K562 (cell line): ENCODE measurements around the gene ATP12A. TPM values are rescaled to one million over a fixed set of nuclear protein-coding genes. Genes with fewer than 3 reads are reported as not detected.

ENCODE experiments used
- ATAC-seq: fragments of 200-7000 bp; cut with Tn5 transposase; 3 replicates; pipeline ENCODE4 v1.9.1; 2020; ENCODE audit warnings: moderate library complexity
- BruUV-seq: library from RNA; stranded (reverse); fragments of 400-500 nt; replicated peaks from 2 replicates; lab custom pipeline; 2021; lab: Mats Ljungman, UMichigan
- CTCF ChIA-PET: fragments of 300-600 bp; formaldehyde crosslinking; extraction: SDS; loops from one replicate; lab custom pipeline; 2021; ENCODE audit warnings: low intra/inter-chr PET ratio; lab: Yijun Ruan, JAX
- POLR2A ChIA-PET: fragments of 300-600, 350-650 bp; sonication (Branson Sonifier 250); formaldehyde crosslinking; extraction: SDS; loops from one replicate; lab custom pipeline; 2021; ENCODE audit warnings: antibody characterized with exemption, inconsistent platforms; lab: Yijun Ruan, JAX
- DNase-seq, 4 experiments: peaks; one replicate each; pipeline versions ENCODE4 v3.0.0 to v3.0.0-alpha.2; 2011 to 2018; ENCODE audit warnings: low spot score in 3 of 4, mixed read lengths in 3 of 4; ENCODE audit errors: extremely low read depth in 1 of 4
- FAIRE-seq: peaks from 2 replicates; lab custom pipeline; 2011; peaks lifted over from hg19 to GRCh38; lab: Jason Lieb, UNC
- H2AFZ ChIP-seq: 2 replicates; pipeline ENCODE4 v1.6.0; 2011; ENCODE audit warnings: low read depth, low read length, control low read depth, inconsistent platforms
- H3K27ac ChIP-seq: fragments of 200-600 bp; 3 replicates; pipeline ENCODE4 v1.8.0; 2011; ENCODE audit warnings: low read depth, mild to moderate bottlenecking, control low read depth, inconsistent platforms, low read length, moderate library complexity, mixed read lengths; ENCODE audit errors: extremely low read depth
- H3K27me3 ChIP-seq, 2 experiments: fragments of 300-600 bp in 1 of 2; 2 replicates in 1 of 2; 3 replicates in 1 of 2; pipeline versions ENCODE4 v1.6.0 to v1.8.0; 2011; ENCODE audit warnings: inconsistent platforms in 2 of 2, low read length in 2 of 2, mild to moderate bottlenecking in 1 of 2, mixed read lengths in 1 of 2, moderate library complexity in 1 of 2; ENCODE audit not compliant: control insufficient read depth in 2 of 2, insufficient read depth in 2 of 2
- H3K36me3 ChIP-seq: fragments of 300-600 bp; 3 replicates; pipeline ENCODE4 v1.8.0; 2011; ENCODE audit warnings: mild to moderate bottlenecking, low read length, inconsistent platforms; ENCODE audit not compliant: control insufficient read depth, insufficient read depth
- H3K4me1 ChIP-seq, 2 experiments: fragments of 200-600 bp in 1 of 2; replicated peaks in 1 of 2; 2 replicates in 1 of 2; 3 replicates in 1 of 2; pipeline versions ENCODE4 v1.5.1 to v1.8.0; 2011; ENCODE audit warnings: inconsistent platforms in 2 of 2, low read length in 2 of 2, mild to moderate bottlenecking in 1 of 2, mixed read lengths in 1 of 2, moderate library complexity in 1 of 2; ENCODE audit not compliant: control insufficient read depth in 2 of 2, insufficient read depth in 2 of 2
- H3K4me2 ChIP-seq: 2 replicates; pipeline ENCODE4 v1.6.1; 2011; ENCODE audit warnings: low read length, control low read depth, inconsistent platforms, mixed read lengths; ENCODE audit not compliant: insufficient read depth
- H3K4me3 ChIP-seq: fragments of 200-600 bp; sonication (generic), shearing (Covaris generic); 2 replicates; pipeline ENCODE4 v1.5.1; 2016; ENCODE audit warnings: control low read depth, inconsistent platforms
- H3K79me2 ChIP-seq: fragments of 200-600 bp; 3 replicates; pipeline ENCODE4 v1.8.0; 2011; ENCODE audit warnings: low read length, inconsistent platforms; ENCODE audit not compliant: control insufficient read depth, insufficient read depth
- H3K9ac ChIP-seq, 2 experiments: 2 replicates each; pipeline versions ENCODE4 v1.6.0 to v1.6.1; 2011; ENCODE audit warnings: low read depth in 2 of 2, low read length in 2 of 2, control low read depth in 1 of 2, inconsistent platforms in 1 of 2, mild to moderate bottlenecking in 1 of 2, mixed read lengths in 1 of 2; ENCODE audit not compliant: insufficient read depth in 1 of 2
- H3K9me1 ChIP-seq: one replicate; pipeline ENCODE4 v1.6.0; 2011; ENCODE audit warnings: inconsistent platforms, mild to moderate bottlenecking, low read length, moderate library complexity; ENCODE audit not compliant: control insufficient read depth, insufficient read depth
- H3K9me3 ChIP-seq: replicated peaks from 2 replicates; pipeline ENCODE4 v1.5.1; 2011; ENCODE audit warnings: low read depth, low read length, inconsistent platforms; ENCODE audit not compliant: control insufficient read depth, insufficient read depth
- H4K20me1 ChIP-seq: replicated peaks from 2 replicates; pipeline ENCODE4 v1.6.1; 2011; ENCODE audit warnings: low read length, inconsistent platforms, mixed read lengths; ENCODE audit not compliant: control insufficient read depth, insufficient read depth
- DMBX1 ChIP-seq: fragments of 250-450 bp; sonication (Bioruptor Pico); IDR thresholded peaks from 2 replicates; pipeline ENCODE4 v1.8.0; 2022; ENCODE audit warnings: inconsistent platforms, mild to moderate bottlenecking, moderate library complexity, borderline replicate concordance
- JUN ChIP-seq, 2 experiments: sonication (generic) in 1 of 2; formaldehyde crosslinking in 1 of 2; IDR thresholded peaks; 2 replicates each; pipeline versions ENCODE4 v1.6.1 to v1.8.0; 2012 to 2022; ENCODE audit warnings: borderline replicate concordance in 2 of 2, mild to moderate bottlenecking in 2 of 2, improper control_type of control experiment in 1 of 2, low read depth in 1 of 2, low read length in 1 of 2, missing genetic modification reagents in 1 of 2
- NFIX ChIP-seq: fragments of 250-450 bp; sonication (Bioruptor Pico); IDR thresholded peaks from 2 replicates; pipeline ENCODE4 v1.4.0; 2020; ENCODE audit warnings: low read depth, mild to moderate bottlenecking, moderate library complexity
- PML ChIP-seq: IDR thresholded peaks from 2 replicates; pipeline ENCODE4 v1.6.1; 2012; ENCODE audit warnings: low read length, inconsistent platforms
- ZNF140 ChIP-seq: fragments of 250-450 bp; sonication (Bioruptor Pico); IDR thresholded peaks from 2 replicates; pipeline ENCODE4 v1.8.0; 2021; ENCODE audit warnings: moderate library complexity, mild to moderate bottlenecking, inconsistent platforms
- ZNF174 ChIP-seq: fragments of 250-450 bp; sonication (Bioruptor Pico); IDR thresholded peaks from 2 replicates; pipeline ENCODE4 v1.4.0; 2020; ENCODE audit warnings: mild to moderate bottlenecking
- WGBS: fragments of 100-300 bp; shearing (Covaris generic); methylation state at CpG from one replicate; pipeline ENCODE4 v1.1.6; 2016; ENCODE audit warnings: low coverage, mixed read lengths; ENCODE audit not compliant: insufficient coverage; ENCODE audit errors: missing lambda C conversion rate; 5-methylcytosine and 5-hydroxymethylcytosine counted together
- in situ Hi-C: fragments of 300-500 bp; cut with MboI; formaldehyde crosslinking; loops from 4 replicates; pipeline ENCODE4 v1.15.0; 2018; ENCODE audit warnings: inconsistent platforms, mixed read lengths
- intact Hi-C: fragments of 100-400 bp; cut with micrococcal nuclease; formaldehyde crosslinking; loops from 2 replicates; pipeline ENCODE4 v1.14.2; 2022
- polyA plus RNA-seq, 8 experiments: library from polyadenylated mRNA; depleted of rRNA in 4 of 8; stranded (reverse) in 5 of 8; unstranded in 3 of 8; fragments of >200 nt; fragmentation: Nextera tagmentation in 2 of 8; fragmentation: Illumina TruSeq in 1 of 8; extraction: Ambion mirVana in 2 of 8; extraction: Trizol in 1 of 8; gene quantifications; 2 replicates each; pipeline versions ENCODE4 v1.2.1 to v1.2.3, GENCODE V29; 2011 to 2014; ENCODE audit warnings: inconsistent platforms in 1 of 8, missing spikeins in 1 of 8
- total RNA-seq, 7 experiments: library from RNA; depleted of rRNA in 6 of 7; stranded (reverse); fragments of >200 nt in 6 of 7; fragmentation: Illumina TruSeq in 2 of 7; extraction: Trizol in 2 of 7; gene quantifications; 2 replicates each; pipeline versions ENCODE4 v1.2.1 to v1.2.3, GENCODE V29; 2011 to 2021; ENCODE audit warnings: low replicate concordance in 1 of 7

The ATP12A gene
- total and polyA plus RNA-seq, 9 of the 15 experiments (the other 6 are each of a cell fraction or from before 2014, with no cell fraction given), result not detected

GRCh38 chr13:24664726-24665409 lies 15.3 kb upstream of the ATP12A start (continued):
- TF ChIP-seq ZNF174 (CRISPR knock-in tag), result no peak
- no peak for TF ChIP-seq PML
- TF ChIP-seq JUN (IDR thresholded peaks at IDR 0.05; ENCODE audit: borderline replicate concordance, low read depth, low read length), result no peak
- TF ChIP-seq JUN (CRISPR knock-in tag; IDR thresholded peaks at IDR 0.05; ENCODE audit: borderline replicate concordance), result no peak
- TF ChIP-seq NFIX (CRISPR knock-in tag), result no peak
- TF ChIP-seq ZNF140, result no peak

GRCh38 chr13:24668511-24668910 lies 11.7 kb upstream of the ATP12A start:
- Histone ChIP-seq H3K4me2 (no peak overlapping the region), H3K4me1 (no peaks in the 10 kb centered on the region), H3K36me3 (no peaks in the 10 kb centered on the region), H3K4me3 (no peak overlapping the region), H3K9ac (no peak overlapping the region), H4K20me1 (no peaks in the 10 kb centered on the region), H3K27ac (no peak overlapping the region), H3K27me3 (peaks cover 0 to 22% of the 10 kb centered on the region in 2 experiments; a peak in 2 of 5 replicates), H2AFZ (no peak overlapping the region), H3K9me1 (no peaks in the 10 kb centered on the region), H3K79me2 (no peaks in the 10 kb centered on the region)
- ChIA-PET POLR2A (no interaction called here), CTCF (no interaction called here)
- intact Hi-C loops (no loop called here), in situ Hi-C loops (no loop called here)
- 0% methylated on average over 4 of the region's 4 CpGs for WGBS
- no peak for ATAC-seq
- FAIRE-seq, result no peak
- no peak for TF ChIP-seq DMBX1 (CRISPR knock-in tag)
- TF ChIP-seq, all 486 proteins: peak for 0
- DNase-seq, result no peak
- H3K9me3 ChIP-seq, result no peaks in the 10 kb centered on the region
- no TSS peak for BruUV-seq
